Prostate gland (tissue), 2 donors: Measurements from ENCODE around the gene C1orf53. TPM values are rescaled to one million over a fixed set of nuclear protein-coding genes. Genes with fewer than 3 reads are reported as not detected.

Source experiments
- DNase-seq: peaks from one replicate; pipeline ENCODE4 v3.0.0-alpha.2; 2019; ENCODE audit warnings: low spot score
- H3K27ac ChIP-seq, 2 donors: fragments of 200-600 bp; sonication (generic); 2 replicates each; pipeline ENCODE4 v1.5.1; 2017 to 2019
- H3K27me3 ChIP-seq: fragments of 200-600 bp; sonication (generic); replicated peaks from 2 replicates; pipeline ENCODE4 v1.5.1; 2019; ENCODE audit not compliant: insufficient read depth
- H3K36me3 ChIP-seq, 2 donors: fragments of 200-600 bp; sonication (generic); 1 replicate in 1 of 2; 2 replicates in 1 of 2; pipeline versions ENCODE4 v1.5.1 to v1.8.1; 2017 to 2019
- H3K4me1 ChIP-seq: fragments of 200-600 bp; sonication (generic); replicated peaks from 2 replicates; pipeline ENCODE4 v1.5.1; 2019
- H3K4me3 ChIP-seq, 2 donors: fragments of 200-600 bp; sonication (generic); 2 replicates each; pipeline ENCODE4 v1.5.1; 2017 to 2019
- H3K9me3 ChIP-seq: fragments of 200-600 bp; sonication (generic); 2 replicates; pipeline ENCODE4 v1.5.1; 2017
- POLR2A ChIP-seq: fragments of 450-650 bp; IDR thresholded peaks from one replicate; pipeline ENCODE4 v1.6.1; 2016; ENCODE audit warnings: antibody characterized with exemption, mild to moderate bottlenecking
- POLR2AphosphoS5 ChIP-seq: sonication (generic); formaldehyde crosslinking; IDR thresholded peaks from one replicate; pipeline ENCODE4 v1.6.1; 2017; ENCODE audit warnings: antibody characterized with exemption
- WGBS: methylation state at CpG from one replicate; pipeline ENCODE4 v1.1.5; 2018; 5-methylcytosine and 5-hydroxymethylcytosine counted together
- intact Hi-C: fragments of 100-400 bp; cut with DNase I; formaldehyde crosslinking; loops from one replicate; pipeline ENCODE4 v1.14.2; 2022
- total RNA-seq, 2 donors: library from RNA; depleted of rRNA; stranded (reverse); fragments of >200 nt; gene quantifications; one replicate each; pipeline ENCODE4 v1.1.0, GENCODE V29; 2016
- TF ChIP-seq, protein P1 (sequence below), 4 experiments: fragments of 200-600 bp in 2 of 4; fragments of 450-650 bp in 2 of 4; sonication (generic) in 2 of 4; IDR thresholded peaks; 1 replicate in 3 of 4; 2 replicates in 1 of 4; pipeline ENCODE4 v1.5.1; 2016 to 2019; ENCODE audit warnings: antibody characterized with exemption in 4 of 4, mild to moderate bottlenecking in 2 of 4, moderate library complexity in 2 of 4

The C1orf53 gene
- total RNA-seq, 2 donors from 2014 or later, result 3.9 to 13.2 TPM

DNA sequence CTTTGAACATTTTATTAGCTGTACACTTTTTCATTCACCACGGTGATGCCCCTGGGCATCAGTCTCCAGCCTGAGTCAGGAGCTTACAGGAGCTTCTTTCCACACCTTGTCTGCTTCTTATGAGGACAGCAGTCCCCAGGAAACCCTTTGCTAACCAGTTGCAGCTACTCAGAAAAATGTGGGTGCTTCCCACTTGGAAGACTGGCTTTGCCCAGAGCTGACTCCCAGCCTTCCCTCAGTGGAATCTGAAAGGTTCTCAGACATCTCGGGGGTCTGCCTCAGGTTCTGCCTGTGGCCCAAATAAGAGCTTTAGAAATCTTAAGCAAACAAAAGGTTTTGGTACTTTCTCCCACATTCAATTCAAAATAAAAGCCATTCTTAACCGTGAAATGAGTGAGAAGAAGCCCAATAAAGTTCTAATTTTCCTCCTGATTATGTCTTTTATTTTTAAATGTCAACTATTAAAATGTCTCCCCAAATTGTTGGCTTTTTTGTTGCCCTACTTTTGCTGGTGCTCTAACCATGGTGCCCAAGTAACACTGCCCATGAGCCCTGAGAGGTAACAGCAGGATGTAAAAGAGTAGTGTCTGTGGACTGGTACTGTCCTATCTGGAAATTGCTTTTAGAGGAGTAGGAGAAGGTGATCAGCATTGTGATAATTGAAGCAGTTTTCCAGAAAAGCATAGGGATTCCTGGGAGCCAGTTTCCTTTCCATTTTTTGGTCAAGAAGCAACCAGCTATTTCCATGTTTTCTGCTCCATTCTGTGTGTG, 5.6 kb downstream of the C1orf53 start:
- no peak for DNase-seq
- Histone ChIP-seq H3K9me3 (no peaks in the 10 kb centered on the region), H3K27ac (no peak overlapping the region), H3K4me3 (no peak overlapping the region), H3K27me3 (peaks cover 27% of the 10 kb centered on the region), H3K4me1 (peaks cover 6% of the 10 kb centered on the region), H3K36me3 (no peaks in the 10 kb centered on the region)
- 37% methylated on average over 3 of the region's 3 CpGs for WGBS
- intact Hi-C loops, result no loop called here
- TF ChIP-seq POLR2A, result no peak
- no peak for TF ChIP-seq POLR2AphosphoS5
- TF ChIP-seq, protein P1, sequence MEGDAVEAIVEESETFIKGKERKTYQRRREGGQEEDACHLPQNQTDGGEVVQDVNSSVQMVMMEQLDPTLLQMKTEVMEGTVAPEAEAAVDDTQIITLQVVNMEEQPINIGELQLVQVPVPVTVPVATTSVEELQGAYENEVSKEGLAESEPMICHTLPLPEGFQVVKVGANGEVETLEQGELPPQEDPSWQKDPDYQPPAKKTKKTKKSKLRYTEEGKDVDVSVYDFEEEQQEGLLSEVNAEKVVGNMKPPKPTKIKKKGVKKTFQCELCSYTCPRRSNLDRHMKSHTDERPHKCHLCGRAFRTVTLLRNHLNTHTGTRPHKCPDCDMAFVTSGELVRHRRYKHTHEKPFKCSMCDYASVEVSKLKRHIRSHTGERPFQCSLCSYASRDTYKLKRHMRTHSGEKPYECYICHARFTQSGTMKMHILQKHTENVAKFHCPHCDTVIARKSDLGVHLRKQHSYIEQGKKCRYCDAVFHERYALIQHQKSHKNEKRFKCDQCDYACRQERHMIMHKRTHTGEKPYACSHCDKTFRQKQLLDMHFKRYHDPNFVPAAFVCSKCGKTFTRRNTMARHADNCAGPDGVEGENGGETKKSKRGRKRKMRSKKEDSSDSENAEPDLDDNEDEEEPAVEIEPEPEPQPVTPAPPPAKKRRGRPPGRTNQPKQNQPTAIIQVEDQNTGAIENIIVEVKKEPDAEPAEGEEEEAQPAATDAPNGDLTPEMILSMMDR (IDR thresholded peaks at IDR 0.05), result no peak

DNA sequence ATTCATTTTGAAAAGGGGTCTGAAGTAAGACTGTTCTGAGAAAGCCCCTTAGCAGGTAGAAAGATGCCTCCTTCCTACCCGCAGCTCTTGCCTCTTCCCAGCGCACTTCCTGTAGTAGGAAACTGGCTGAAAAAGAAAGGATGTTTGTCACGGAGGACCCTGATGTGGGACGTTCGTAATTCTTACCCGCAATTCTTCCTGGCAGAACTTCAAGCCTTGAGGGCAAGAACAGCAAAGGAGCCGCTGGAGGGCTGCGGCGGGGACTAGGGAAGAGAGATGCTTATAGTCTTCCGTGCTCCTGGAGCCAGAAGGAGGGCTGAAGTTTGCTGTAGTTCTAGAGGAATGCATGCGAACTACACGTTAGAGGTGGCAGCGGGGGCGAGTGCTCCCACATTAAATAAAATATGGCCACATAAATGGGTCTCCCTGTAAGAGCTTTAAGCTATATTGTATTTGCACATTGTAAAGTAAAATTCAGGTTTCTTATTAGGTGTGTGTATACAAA, 6.3 kb downstream of the C1orf53 start:
- intact Hi-C loops, result no loop called here
- TF ChIP-seq, protein P1 (IDR thresholded peaks at IDR 0.05), result no peak
- TF ChIP-seq POLR2A (no peak), POLR2AphosphoS5 (no peak)
- WGBS, result 10% methylated on average over 14 of the region's 14 CpGs
- H3K4me3 ChIP-seq, result no peak overlapping the region
- H3K27me3 ChIP-seq, result peaks cover 35% of the 10 kb centered on the region
- no peaks in the 10 kb centered on the region for H3K9me3 ChIP-seq
- no peaks in the 10 kb centered on the region for H3K36me3 ChIP-seq
- DNase-seq, result no peak
- peaks cover 3% of the 10 kb centered on the region for H3K4me1 ChIP-seq
- H3K27ac ChIP-seq, result no peak overlapping the region

DNA sequence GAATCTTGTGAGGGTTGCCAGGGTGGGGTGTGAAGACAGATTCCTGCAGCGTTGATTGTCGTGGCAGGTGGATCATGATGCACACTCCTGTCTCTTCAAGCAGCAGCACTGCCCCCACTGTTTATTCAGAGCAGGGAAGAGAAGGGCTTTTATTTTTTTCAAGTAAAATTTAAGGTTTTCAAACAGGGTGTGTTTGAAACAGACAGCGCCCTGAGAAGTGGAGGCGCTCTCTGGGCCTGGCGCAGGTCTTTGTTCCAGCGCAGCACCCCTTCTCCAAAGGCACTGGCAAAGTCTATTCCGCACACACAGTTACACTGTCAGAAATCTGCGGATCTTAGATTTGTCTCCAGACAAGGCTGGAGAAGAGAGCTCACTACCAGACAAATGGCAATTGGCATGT, 7.0 kb downstream of the C1orf53 start:
- TF ChIP-seq POLR2AphosphoS5 (no peak), POLR2A (no peak)
- TF ChIP-seq, protein P1 (IDR thresholded peaks at IDR 0.05), result no peak
- no peaks in the 10 kb centered on the region for H3K9me3 ChIP-seq
- WGBS, result 9% methylated on average over 8 of the region's 8 CpGs
- H3K4me3 ChIP-seq, result no peak overlapping the region
- H3K36me3 ChIP-seq, result no peaks in the 10 kb centered on the region
- peaks cover 3% of the 10 kb centered on the region for H3K4me1 ChIP-seq
- no peak overlapping the region for H3K27ac ChIP-seq
- DNase-seq, result no peak
- intact Hi-C loops, result no loop called here
- peaks cover 39% of the 10 kb centered on the region for H3K27me3 ChIP-seq

DNA sequence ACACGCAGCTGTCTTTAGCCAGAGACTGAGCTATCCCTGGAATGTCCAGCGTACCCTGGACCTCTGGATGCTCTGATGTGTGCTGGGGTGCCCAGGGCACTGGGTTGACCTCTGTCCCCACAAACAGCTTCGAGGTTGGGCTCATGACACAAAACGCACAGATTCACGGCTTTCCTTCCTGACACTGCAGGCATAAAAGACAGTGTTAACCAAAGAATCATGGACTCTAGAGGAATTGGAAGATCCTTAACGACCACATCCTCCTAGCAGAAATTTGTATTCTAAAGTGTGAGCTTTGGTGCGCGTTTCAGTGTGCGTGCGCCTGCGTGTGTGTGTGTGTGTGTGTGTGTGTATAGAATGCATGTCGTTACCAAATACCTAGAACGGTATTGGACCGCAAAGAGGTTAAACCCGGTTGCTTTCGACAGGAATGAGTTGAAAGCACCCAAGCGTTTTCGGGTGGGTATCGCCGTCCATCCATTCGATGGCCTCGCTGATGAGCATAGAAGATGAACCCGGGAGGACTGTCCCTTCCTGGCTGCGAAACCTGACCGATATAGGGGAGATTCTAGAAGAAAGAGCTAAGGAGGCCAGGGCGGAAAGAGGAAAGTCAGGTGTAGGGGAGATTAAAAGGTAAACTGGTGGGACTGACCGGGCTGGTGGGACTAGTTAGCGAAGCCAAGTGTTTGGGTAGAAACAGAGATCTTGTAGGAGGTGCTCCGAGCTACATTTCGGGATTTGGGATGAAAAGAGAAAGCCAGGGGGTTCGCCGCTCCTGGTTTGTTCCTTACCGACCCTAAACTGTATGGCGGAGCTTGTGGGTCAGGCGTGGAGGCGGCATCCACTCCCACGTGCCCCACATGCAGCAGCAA, 7.9 kb downstream of the C1orf53 start:
- Histone ChIP-seq H3K9me3 (no peaks in the 10 kb centered on the region), H3K27ac (no peak overlapping the region), H3K36me3 (no peaks in the 10 kb centered on the region), H3K4me3 (no peak overlapping the region), H3K27me3 (peaks cover 47% of the 10 kb centered on the region), H3K4me1 (peaks cover 3% of the 10 kb centered on the region)
- intact Hi-C loops, result no loop called here
- TF ChIP-seq POLR2AphosphoS5 (no peak), POLR2A (no peak)
- TF ChIP-seq, protein P1 (IDR thresholded peaks at IDR 0.05), result no peak
- WGBS, result 9% methylated on average over 37 of the region's 37 CpGs
- no peak for DNase-seq
